NCI-H1092 (cell line): Measurements from ENCODE around the gene PARP16.
"Not testable (repeated sequence)": the region's sequence is repeated elsewhere in the genome, so short reads cannot be mapped to it uniquely, and the experiment has no call there.

Experiments used
- DNase-seq: peaks from one replicate; lab custom pipeline; 2025; lab: John Stamatoyannopoulos, UW

The PARP16 gene

GRCh38 chr15:65275728-65276126 lies 11.0 kb downstream of the PARP16 start:
- DNase-seq, result no peak

DNA sequence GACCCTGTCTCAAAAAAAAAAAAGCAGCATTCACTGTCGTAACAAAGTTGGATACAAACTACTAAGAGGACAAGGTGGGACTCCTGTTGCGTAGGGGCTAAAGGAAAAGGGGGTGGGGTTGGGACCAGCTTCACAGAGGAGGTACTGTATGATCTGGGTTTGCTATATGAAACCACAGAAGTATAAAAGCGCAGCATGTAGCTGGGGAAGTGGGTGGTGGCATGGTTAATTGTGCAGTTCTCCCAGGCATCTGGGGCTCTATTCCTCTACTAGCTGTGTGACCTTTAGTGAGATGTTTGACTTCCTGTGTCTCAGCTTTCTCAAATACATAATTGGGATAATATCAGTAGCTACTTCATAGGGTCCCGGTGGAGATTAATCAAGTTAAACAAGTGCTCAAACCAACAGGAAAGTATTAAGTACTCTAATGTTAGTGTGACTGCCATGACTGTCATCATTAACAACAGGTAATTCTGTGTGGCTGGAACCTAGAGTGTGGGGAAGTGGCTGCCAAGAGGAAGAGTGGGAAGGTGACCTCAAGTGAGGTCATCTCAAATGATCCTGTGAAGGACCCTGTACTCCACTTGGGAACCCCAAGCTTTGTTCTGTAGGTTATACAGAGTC lies 11.5 kb downstream of the PARP16 start:
- DNase-seq, result no peak

- not testable (repeated sequence) for DNase-seq
Observed at GRCh38 chr15:65270811-65271545, 15.7 kb downstream of the PARP16 start.

DNA sequence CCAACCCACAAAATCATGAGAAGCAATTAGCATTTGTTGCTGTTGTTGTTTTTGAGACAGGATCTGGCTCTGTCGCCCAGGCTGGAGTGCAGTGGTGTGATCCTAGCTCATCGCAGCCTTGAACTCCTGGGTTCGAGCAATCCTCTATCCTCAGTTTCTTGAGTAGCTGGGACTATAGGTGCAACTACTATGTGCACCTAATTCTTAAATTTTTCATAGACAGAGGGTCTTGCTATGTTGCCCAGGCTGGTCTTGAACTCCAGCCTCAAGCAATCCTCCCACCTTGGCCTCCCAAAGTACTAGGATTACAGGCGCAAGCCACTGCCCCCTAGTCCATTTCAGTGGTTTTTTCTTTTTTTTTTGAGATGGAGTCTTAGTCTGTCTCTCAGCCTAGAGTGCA lies 18.3 kb downstream of the PARP16 start:
- no peak for DNase-seq

- DNase-seq, result no peak
Observed at GRCh38 chr15:65266469-65266868, 20.2 kb downstream of the PARP16 start.

- DNase-seq, result no peak
Observed at GRCh38 chr15:65264863-65265430, 21.7 kb downstream of the PARP16 start.

DNA sequence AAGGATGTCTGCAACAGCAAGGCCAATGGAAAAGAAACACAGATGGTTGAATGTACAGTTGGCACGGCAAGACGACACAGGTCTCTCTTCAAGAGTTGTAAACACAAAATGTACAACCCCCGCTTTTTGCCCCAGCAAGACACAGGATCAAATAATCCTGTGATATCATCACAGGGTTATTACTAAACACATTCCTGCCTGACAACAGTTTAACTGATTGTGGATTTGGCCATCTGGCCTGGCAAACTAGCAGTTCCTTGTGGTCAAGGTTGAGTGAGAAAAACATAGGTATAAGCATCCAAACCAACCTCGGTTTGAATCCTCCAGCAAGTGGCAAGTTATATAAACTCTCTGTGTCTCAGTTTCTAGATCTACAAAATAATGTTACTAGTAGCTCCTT lies 23.4 kb downstream of the PARP16 start:
- DNase-seq, result no peak

DNA sequence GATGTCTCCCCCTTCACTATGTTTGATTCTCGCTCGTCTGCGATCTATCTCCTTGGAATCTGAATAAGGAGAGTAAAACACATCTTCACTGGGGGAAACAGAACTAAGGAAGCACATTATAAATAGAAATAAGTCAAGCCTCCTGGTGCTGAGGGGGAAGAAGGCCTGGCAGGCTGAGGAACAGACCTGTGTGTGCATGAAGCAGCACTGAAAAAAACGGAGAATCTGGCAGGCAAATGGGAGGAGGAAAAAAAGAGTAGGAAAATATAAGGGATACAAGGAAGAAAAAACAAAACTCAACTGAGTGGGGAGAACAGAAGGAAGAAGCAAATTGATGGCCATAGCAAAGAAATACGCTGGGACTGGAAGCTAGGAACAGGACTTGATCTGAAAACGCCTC lies 25.7 kb downstream of the PARP16 start:
- DNase-seq, result no peak

DNA sequence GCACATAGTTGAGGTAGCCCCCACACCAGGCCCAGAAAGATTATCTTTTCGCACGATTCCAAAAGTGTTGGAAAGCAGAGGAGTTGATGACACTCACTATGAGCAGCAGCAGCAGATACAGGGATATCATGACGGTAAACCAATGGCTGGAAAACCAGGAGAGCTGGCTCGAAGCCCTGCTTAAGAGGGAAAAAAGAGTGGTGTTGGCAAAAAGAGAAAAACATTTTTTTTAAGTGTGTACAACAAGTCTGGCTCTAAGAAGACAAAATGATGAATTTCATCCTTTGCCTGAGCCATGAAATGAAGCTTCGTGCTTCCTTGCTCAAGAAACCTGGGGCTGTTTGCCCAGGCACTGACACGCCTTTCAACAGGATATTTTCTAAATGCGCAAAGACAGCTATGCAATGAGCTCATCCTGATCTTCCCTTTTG lies 27.3 kb downstream of the PARP16 start:
- no peak for DNase-seq

GRCh38 chr15:65258375-65259262 lies 28.1 kb downstream of the PARP16 start:
- DNase-seq, result no peak

GRCh38 chr15:65255486-65256140 lies 31.1 kb downstream of the PARP16 start:
- no peak for DNase-seq

DNA sequence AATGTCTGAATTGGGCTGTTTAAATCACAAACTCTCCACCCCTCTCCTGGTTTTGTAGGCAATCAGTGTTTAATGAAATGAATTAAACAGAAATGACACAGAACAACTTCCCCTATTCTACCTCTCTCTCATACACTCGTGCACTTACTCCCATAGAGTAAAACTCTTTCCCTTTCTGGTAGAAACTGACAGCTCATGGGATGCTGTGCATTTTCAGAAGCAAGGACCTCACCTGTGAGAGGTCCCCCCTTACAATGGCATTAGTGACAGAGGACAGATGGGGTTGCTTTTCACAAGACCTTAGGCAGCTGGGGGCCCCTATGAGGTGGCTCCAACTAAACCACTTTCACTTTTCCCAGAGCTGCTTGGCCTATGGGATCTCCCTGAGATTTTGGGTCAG lies 31.9 kb downstream of the PARP16 start:
- DNase-seq, result no peak

GRCh38 chr15:65254356-65254755 lies 32.3 kb downstream of the PARP16 start:
- no peak for DNase-seq

DNA sequence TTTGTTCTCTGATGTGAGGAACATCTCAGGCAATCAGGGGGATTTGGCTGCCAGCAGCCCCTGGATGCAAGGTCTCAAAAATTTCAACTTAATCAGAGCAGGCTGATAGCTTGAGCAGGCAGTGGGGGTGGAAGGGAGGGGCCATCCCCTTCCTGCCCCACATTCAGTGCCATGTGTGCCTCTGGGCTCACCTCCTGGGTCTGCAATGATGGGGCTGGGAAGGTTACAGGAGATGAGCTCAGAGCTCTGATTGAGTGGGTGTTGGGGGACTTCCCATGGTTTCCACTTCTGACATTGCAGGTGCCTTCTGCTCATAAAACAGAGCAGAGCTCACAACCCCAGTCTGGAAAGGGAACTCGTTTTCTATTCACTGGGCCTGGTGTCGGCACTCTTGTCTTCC lies 37.0 kb downstream of the PARP16 start:
- DNase-seq, result no peak

DNA sequence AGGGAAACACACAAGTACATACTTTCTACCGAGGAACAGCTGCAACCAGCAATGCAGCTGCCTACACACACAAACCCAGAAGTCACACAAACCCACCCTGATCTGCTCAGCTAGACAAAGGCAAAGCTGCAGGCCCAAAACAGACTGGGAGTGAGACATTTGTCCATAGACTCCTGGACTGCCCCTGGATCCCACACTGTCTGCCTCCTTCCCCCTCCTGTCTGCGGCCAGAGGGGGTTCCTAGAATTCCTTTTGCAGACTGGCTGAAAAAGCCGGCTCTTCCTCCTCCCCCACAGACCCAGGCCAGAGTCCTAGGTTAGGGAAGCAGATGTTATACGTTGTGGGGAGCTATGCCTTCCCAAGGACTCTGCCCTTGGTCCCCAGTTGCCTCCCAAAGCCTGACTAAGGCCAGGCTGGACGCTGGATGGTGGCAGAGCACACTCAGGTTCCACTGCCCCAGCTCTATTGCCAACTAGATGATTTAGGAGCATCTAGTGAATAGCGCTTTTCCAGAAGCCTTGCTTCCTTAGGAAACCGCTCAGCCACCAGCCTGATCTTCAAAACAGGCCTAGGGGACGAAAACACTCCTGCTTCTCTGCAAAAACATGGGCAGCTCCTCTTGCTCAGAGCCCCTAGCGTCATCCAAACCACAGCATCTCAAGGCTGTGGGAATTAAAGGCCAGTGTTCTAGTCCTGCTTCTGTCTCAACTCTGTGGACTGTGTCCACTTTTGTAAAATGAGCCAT lies 38.0 kb downstream of the PARP16 start:
- DNase-seq, result no peak

DNA sequence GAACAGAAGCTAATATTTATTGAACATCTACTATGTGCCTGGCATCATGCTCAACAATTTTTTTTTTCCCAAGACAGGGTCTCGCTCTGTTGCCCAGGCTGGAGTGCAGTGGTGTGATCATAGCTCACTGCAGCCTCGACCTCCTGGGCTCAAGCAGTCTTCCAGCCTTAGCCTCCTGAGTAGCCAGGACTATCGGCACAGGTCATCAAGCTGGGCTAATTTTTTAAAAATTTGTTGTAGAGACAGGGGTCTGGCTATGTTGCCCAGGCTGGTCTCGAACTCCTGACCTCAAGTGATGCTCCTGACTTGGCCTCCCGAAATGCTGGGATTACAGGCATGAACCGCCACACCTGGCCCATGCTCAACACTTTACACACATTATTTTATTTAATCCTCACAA lies 39.7 kb downstream of the PARP16 start:
- DNase-seq, result no peak

- no peak for DNase-seq
Observed at GRCh38 chr15:65246026-65246714, 40.5 kb downstream of the PARP16 start.

- DNase-seq, result no peak
Observed at GRCh38 chr15:65245096-65245856, 41.4 kb downstream of the PARP16 start.

- no peak for DNase-seq
Observed at GRCh38 chr15:65244638-65245037, 42.0 kb downstream of the PARP16 start.

DNA sequence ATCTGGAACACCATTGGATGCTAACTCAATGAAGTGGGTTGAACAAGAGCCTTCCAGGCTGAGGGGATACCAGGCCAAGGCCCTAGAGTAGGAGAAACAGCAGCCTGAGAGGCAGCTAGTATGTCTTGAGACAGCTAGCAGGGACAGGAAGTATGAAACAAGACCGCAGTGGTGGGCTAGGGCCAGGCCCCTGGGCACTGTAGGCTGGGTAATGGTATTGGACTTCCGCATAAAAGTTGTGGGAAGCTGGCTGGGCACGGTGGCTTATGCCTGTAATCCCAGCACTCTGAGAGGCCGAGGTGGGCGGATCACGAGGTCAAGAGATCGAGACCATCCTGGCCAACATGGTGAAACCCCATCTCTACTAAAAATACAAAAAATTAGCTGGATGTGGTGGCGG lies 50.2 kb downstream of the PARP16 start:
- DNase-seq, result not testable (repeated sequence)
